SK-N-SH (cell line): ENCODE results near the gene NOCT. TPM values are rescaled to one million over a fixed set of nuclear protein-coding genes. Genes with fewer than 3 reads are reported as not detected.

Experiments
- CTCF ChIA-PET: fragments of 300-600, 350-600 bp; formaldehyde crosslinking; extraction: SDS; loops from one replicate; lab custom pipeline; 2021; lab: Yijun Ruan, JAX
- POLR2A ChIA-PET: fragments of 350-600 bp; sonication (Branson Sonifier 250); formaldehyde crosslinking; extraction: SDS; loops from one replicate; lab custom pipeline; 2020; ENCODE audit warnings: antibody characterized with exemption, inconsistent platforms; lab: Yijun Ruan, JAX
- DNase-seq: peaks from one replicate; pipeline ENCODE4 v3.0.0; 2012
- H2AFZ ChIP-seq: fragments of 200-600 bp; sonication (generic); 2 replicates; pipeline ENCODE4 v1.8.1; 2016; ENCODE audit warnings: antibody characterized with exemption, mild to moderate bottlenecking, low read depth
- H3F3A ChIP-seq: fragments of 200-600 bp; sonication (generic); replicated peaks from 2 replicates; pipeline ENCODE3; 2016; ENCODE audit warnings: antibody characterized with exemption, mild to moderate bottlenecking; ENCODE audit not compliant: insufficient read depth
- H3K27ac ChIP-seq, 2 experiments: fragments of 200-500 bp in 1 of 2; fragments of 200-600 bp in 1 of 2; sonication (Bioruptor generic) in 1 of 2; sonication (generic), shearing (Covaris generic) in 1 of 2; 2 replicates each; pipeline versions ENCODE4 v1.5.1 to v1.6.1; 2014 to 2016; ENCODE audit warnings: low read depth in 2 of 2, inconsistent platforms in 1 of 2, low read length in 1 of 2, mild to moderate bottlenecking in 1 of 2, mixed read lengths in 1 of 2
- H3K27me3 ChIP-seq: fragments of 200-600 bp; sonication (generic), shearing (Covaris generic); 2 replicates; pipeline ENCODE4 v1.6.1; 2016; ENCODE audit warnings: mixed run types; ENCODE audit not compliant: insufficient read depth
- H3K36me3 ChIP-seq, 2 experiments: fragments of 200-500 bp in 1 of 2; fragments of 200-600 bp in 1 of 2; sonication (Bioruptor generic) in 1 of 2; sonication (generic) in 1 of 2; replicated peaks in 1 of 2; 2 replicates each; pipeline versions ENCODE3 to v1.5.1; 2014 to 2016; ENCODE audit warnings: low read length in 1 of 2, mild to moderate bottlenecking in 1 of 2; ENCODE audit not compliant: insufficient read depth in 2 of 2, control insufficient read depth in 1 of 2
- H3K4me1 ChIP-seq, 2 experiments: fragments of 200-500 bp in 1 of 2; fragments of 200-600 bp in 1 of 2; sonication (Bioruptor generic) in 1 of 2; sonication (generic), shearing (Covaris generic) in 1 of 2; 2 replicates each; pipeline versions ENCODE4 v1.5.1 to v1.6.1; 2014 to 2016; ENCODE audit warnings: low read depth in 1 of 2, low read length in 1 of 2, mixed run types in 1 of 2; ENCODE audit not compliant: insufficient read depth in 2 of 2, control insufficient read depth in 1 of 2
- H3K4me2 ChIP-seq: fragments of 200-600 bp; sonication (generic), shearing (Covaris generic); 2 replicates; pipeline ENCODE4 v1.6.1; 2017; ENCODE audit warnings: mixed run types
- H3K4me3 ChIP-seq, 2 experiments: fragments of 200-500 bp in 1 of 2; fragments of 200-600 bp in 1 of 2; sonication (Bioruptor generic) in 1 of 2; sonication (generic), shearing (Covaris generic) in 1 of 2; 2 replicates each; pipeline versions ENCODE4 v1.5.1 to v1.8.1; 2014 to 2016; ENCODE audit warnings: low read depth in 2 of 2, inconsistent platforms in 1 of 2, low read length in 1 of 2, mild to moderate bottlenecking in 1 of 2, mixed read lengths in 1 of 2, moderate library complexity in 1 of 2
- H3K79me2 ChIP-seq: fragments of 200-600 bp; sonication (generic); 2 replicates; pipeline ENCODE4 v1.8.1; 2017; ENCODE audit warnings: mild to moderate bottlenecking; ENCODE audit not compliant: insufficient read depth
- H3K9ac ChIP-seq: fragments of 200-600 bp; sonication (generic); 2 replicates; pipeline ENCODE4 v1.6.1; 2017; ENCODE audit warnings: mixed run types
- H3K9me2 ChIP-seq: fragments of 200-600 bp; sonication (generic); 2 replicates; pipeline ENCODE4 v1.6.1; 2017; ENCODE audit warnings: mixed run types
- H3K9me3 ChIP-seq: fragments of 200-600 bp; sonication (generic); 2 replicates; pipeline ENCODE4 v1.6.1; 2017; ENCODE audit warnings: mixed run types, mild to moderate bottlenecking, moderate library complexity
- H4K20me1 ChIP-seq: fragments of 200-600 bp; sonication (generic); 2 replicates; pipeline ENCODE4 v1.6.1; 2017; ENCODE audit warnings: mild to moderate bottlenecking, mixed run types; ENCODE audit not compliant: insufficient read depth
- CHD2 ChIP-seq: fragments of 150-350 bp; IDR thresholded peaks from 2 replicates; pipeline ENCODE4 v1.6.1; 2018; ENCODE audit warnings: low read length; ENCODE audit not compliant: partially characterized antibody
- ELF1 ChIP-seq: IDR thresholded peaks from 2 replicates; pipeline ENCODE4 v1.4.0; 2012
- EZH2phosphoT487 ChIP-seq: fragments of 200-600 bp; sonication (generic); IDR thresholded peaks from 2 replicates; pipeline ENCODE4 v1.6.1; 2017; ENCODE audit warnings: low read depth, mixed run types, mild to moderate bottlenecking, antibody characterized with exemption, moderate library complexity, borderline replicate concordance
- FOSL2 ChIP-seq: IDR thresholded peaks from 2 replicates; pipeline ENCODE4 v1.4.0; 2012; ENCODE audit warnings: low read depth, mild to moderate bottlenecking, moderate library complexity, borderline replicate concordance
- FOXJ3 ChIP-seq: sonication (generic); formaldehyde crosslinking; IDR thresholded peaks from 2 replicates; pipeline ENCODE4 v1.5.1; 2020; ENCODE audit warnings: mild to moderate bottlenecking, missing genetic modification reagents
- GABPA ChIP-seq: IDR thresholded peaks from 2 replicates; pipeline ENCODE4 v1.4.0; 2012; ENCODE audit warnings: low read depth, mild to moderate bottlenecking
- GATA2 ChIP-seq: sonication (generic); formaldehyde crosslinking; IDR thresholded peaks from 2 replicates; pipeline ENCODE4 v1.5.0; 2020; ENCODE audit warnings: mild to moderate bottlenecking, missing genetic modification reagents
- JUND ChIP-seq: IDR thresholded peaks from 2 replicates; pipeline ENCODE4 v1.4.0; 2012
- MXI1 ChIP-seq: IDR thresholded peaks from 2 replicates; pipeline ENCODE4 v1.6.1; 2012; ENCODE audit warnings: mild to moderate bottlenecking, low read depth, low read length, improper control_type of control experiment
- NFIC ChIP-seq: IDR thresholded peaks from 2 replicates; pipeline ENCODE4 v1.4.0; 2012; ENCODE audit warnings: borderline replicate concordance
- NRF1 ChIP-seq: IDR thresholded peaks from 2 replicates; pipeline ENCODE4 v1.6.1; 2012; ENCODE audit warnings: low read depth, mild to moderate bottlenecking, low read length
- POLR2AphosphoS5 ChIP-seq: IDR thresholded peaks from 2 replicates; pipeline ENCODE4 v1.6.1; 2012; ENCODE audit warnings: low read depth, low read length
- RAD21 ChIP-seq: IDR thresholded peaks from 2 replicates; pipeline ENCODE4 v1.6.1; 2012; ENCODE audit warnings: mild to moderate bottlenecking, low read length
- RCOR1 ChIP-seq: fragments of 150-350 bp; IDR thresholded peaks from 2 replicates; pipeline ENCODE4 v1.6.1; 2017; ENCODE audit warnings: antibody characterized with exemption, low read length
- RXRA ChIP-seq: IDR thresholded peaks from 2 replicates; pipeline ENCODE4 v1.4.0; 2012; ENCODE audit warnings: low read depth, mild to moderate bottlenecking, borderline replicate concordance
- SIN3A ChIP-seq: IDR thresholded peaks from 2 replicates; pipeline ENCODE4 v1.6.1; 2012; ENCODE audit warnings: low read depth, mild to moderate bottlenecking, low read length, moderate library complexity, borderline replicate concordance
- SMC3 ChIP-seq: IDR thresholded peaks from 2 replicates; pipeline ENCODE4 v1.6.1; 2012; ENCODE audit warnings: low read depth, low read length, improper control_type of control experiment
- TAF1 ChIP-seq: IDR thresholded peaks from 2 replicates; pipeline ENCODE4 v1.6.1; 2012; ENCODE audit warnings: low read depth, mild to moderate bottlenecking, low read length, moderate library complexity, borderline replicate concordance
- TCF12 ChIP-seq: IDR thresholded peaks from 2 replicates; pipeline ENCODE4 v1.4.0; 2012
- TEAD4 ChIP-seq: IDR thresholded peaks from 2 replicates; pipeline ENCODE4 v1.4.0; 2012; ENCODE audit warnings: mild to moderate bottlenecking, borderline replicate concordance; ENCODE audit not compliant: insufficient read depth
- YY1 ChIP-seq: IDR thresholded peaks from 2 replicates; pipeline ENCODE4 v1.4.0; 2012; ENCODE audit warnings: low read depth, mild to moderate bottlenecking
- WGBS: methylation state at CpG from one replicate; pipeline ENCODE4 v1.1.6; 2017; ENCODE audit warnings: low lambda C conversion rate; 5-methylcytosine and 5-hydroxymethylcytosine counted together
- polyA plus RNA-seq, 3 experiments: library from polyadenylated mRNA; depleted of rRNA; stranded (reverse); fragments of >200 nt; gene quantifications; 2 replicates each; pipeline ENCODE4 v1.2.3, GENCODE V29; 2012
- TF ChIP-seq, protein P1 (sequence below): IDR thresholded peaks from 2 replicates; pipeline ENCODE4 v1.4.0; 2012; ENCODE audit warnings: low read depth, borderline replicate concordance
- TF ChIP-seq, protein P2 (sequence below): IDR thresholded peaks from 2 replicates; pipeline ENCODE4 v1.4.0; 2012; ENCODE audit warnings: low read depth, borderline replicate concordance
- TF ChIP-seq, protein P3 (sequence below): fragments of 200-600 bp; sonication (generic); IDR thresholded peaks from 2 replicates; pipeline ENCODE4 v1.6.1; 2017; ENCODE audit warnings: antibody characterized with exemption, mild to moderate bottlenecking, moderate library complexity

The NOCT gene
- polyA plus RNA-seq, 1 of the 3 experiments (the other 2 are of a cell fraction), result 3.8 TPM

DNA sequence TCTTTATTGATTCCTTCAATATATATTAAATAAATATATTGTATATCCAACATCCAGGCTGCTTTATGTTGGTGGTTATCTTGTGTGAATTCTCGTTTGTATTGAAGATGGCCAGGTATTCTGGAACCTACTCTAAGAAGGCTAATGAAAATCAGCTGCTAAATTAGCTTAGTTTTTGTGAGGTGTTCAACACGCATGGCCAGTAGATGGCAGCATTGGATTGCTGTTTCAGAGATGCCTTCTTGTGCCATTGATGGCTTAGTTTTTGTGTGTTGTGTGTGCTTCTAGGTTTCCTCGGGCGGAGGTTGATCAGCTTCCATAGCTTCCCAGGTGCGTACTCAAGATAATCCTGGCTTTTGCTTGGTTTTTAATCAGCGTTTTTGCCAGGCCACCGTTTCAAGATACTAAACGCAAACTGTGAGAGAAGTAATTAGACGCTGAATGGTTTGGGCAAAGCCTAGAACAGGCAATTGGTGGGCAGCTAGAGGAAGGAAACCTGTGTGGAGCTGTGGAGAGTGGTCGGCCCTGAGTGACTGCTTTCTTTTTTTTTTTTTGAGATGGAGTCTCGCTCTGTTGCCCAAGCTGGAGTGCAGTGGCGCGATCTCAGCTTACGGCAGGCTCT, 15.1 kb downstream of the NOCT start:
- Histone ChIP-seq H3K9ac (no peak overlapping the region), H4K20me1 (peaks cover 80% of the 10 kb centered on the region), H2AFZ (no peak overlapping the region), H3K79me2 (peaks cover 99% of the 10 kb centered on the region), H3K9me3 (no peaks in the 10 kb centered on the region), H3K4me3 (no peak overlapping the region), H3K27ac (no peak overlapping the region; a peak in 1 of 4 replicates), H3K9me2 (no peaks in the 10 kb centered on the region), H3F3A (peaks cover 13% of the 10 kb centered on the region), H3K4me1 (peaks cover 0 to 6% of the 10 kb centered on the region in 2 experiments; a peak in 1 of 4 replicates), H3K36me3 (no peaks in the 10 kb centered on the region), H3K4me2 (no peak overlapping the region), H3K27me3 (no peaks in the 10 kb centered on the region)
- TF ChIP-seq, protein P1, sequence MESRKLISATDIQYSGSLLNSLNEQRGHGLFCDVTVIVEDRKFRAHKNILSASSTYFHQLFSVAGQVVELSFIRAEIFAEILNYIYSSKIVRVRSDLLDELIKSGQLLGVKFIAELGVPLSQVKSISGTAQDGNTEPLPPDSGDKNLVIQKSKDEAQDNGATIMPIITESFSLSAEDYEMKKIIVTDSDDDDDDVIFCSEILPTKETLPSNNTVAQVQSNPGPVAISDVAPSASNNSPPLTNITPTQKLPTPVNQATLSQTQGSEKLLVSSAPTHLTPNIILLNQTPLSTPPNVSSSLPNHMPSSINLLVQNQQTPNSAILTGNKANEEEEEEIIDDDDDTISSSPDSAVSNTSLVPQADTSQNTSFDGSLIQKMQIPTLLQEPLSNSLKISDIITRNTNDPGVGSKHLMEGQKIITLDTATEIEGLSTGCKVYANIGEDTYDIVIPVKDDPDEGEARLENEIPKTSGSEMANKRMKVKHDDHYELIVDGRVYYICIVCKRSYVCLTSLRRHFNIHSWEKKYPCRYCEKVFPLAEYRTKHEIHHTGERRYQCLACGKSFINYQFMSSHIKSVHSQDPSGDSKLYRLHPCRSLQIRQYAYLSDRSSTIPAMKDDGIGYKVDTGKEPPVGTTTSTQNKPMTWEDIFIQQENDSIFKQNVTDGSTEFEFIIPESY, result no peak
- TF ChIP-seq, protein P2, sequence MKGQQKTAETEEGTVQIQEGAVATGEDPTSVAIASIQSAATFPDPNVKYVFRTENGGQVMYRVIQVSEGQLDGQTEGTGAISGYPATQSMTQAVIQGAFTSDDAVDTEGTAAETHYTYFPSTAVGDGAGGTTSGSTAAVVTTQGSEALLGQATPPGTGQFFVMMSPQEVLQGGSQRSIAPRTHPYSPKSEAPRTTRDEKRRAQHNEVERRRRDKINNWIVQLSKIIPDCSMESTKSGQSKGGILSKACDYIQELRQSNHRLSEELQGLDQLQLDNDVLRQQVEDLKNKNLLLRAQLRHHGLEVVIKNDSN, result no peak
- TF ChIP-seq JUND, result no peak
- TF ChIP-seq NRF1, result no peak
- TF ChIP-seq YY1, result no peak
- TF ChIP-seq SMC3, result peak; percentile 66
- TF ChIP-seq GATA2 (CRISPR knock-in tag), result no peak
- TF ChIP-seq SIN3A, result no peak
- TF ChIP-seq RCOR1, result peak; percentile 48; the same call in 1 of the 2 replicates
- TF ChIP-seq, protein P3, sequence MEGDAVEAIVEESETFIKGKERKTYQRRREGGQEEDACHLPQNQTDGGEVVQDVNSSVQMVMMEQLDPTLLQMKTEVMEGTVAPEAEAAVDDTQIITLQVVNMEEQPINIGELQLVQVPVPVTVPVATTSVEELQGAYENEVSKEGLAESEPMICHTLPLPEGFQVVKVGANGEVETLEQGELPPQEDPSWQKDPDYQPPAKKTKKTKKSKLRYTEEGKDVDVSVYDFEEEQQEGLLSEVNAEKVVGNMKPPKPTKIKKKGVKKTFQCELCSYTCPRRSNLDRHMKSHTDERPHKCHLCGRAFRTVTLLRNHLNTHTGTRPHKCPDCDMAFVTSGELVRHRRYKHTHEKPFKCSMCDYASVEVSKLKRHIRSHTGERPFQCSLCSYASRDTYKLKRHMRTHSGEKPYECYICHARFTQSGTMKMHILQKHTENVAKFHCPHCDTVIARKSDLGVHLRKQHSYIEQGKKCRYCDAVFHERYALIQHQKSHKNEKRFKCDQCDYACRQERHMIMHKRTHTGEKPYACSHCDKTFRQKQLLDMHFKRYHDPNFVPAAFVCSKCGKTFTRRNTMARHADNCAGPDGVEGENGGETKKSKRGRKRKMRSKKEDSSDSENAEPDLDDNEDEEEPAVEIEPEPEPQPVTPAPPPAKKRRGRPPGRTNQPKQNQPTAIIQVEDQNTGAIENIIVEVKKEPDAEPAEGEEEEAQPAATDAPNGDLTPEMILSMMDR, result peak; percentile 88
- TF ChIP-seq MXI1, result 0 out of 2 replicates have a peak, but pooled peaks have one; percentile 23
- peak; percentile 96 for TF ChIP-seq RAD21
- peak; percentile 51 for TF ChIP-seq CHD2
- TF ChIP-seq NFIC, result no peak
- TF ChIP-seq TEAD4, result no peak
- no peak for TF ChIP-seq FOXJ3 (CRISPR knock-in tag)
- no peak for TF ChIP-seq RXRA
- TF ChIP-seq POLR2AphosphoS5, result peak; percentile 36; the same call in 1 of the 2 replicates
- TF ChIP-seq TCF12, result peak; percentile 65
- no peak for TF ChIP-seq FOSL2
- TF ChIP-seq ELF1, result no peak
- TF ChIP-seq EZH2phosphoT487, result no peak
- TF ChIP-seq TAF1, result no peak
- TF ChIP-seq GABPA, result no peak
- ChIA-PET CTCF (interaction anchor here (0.6 to 4.9 kb wide), 55 partner anchors 8 to 620 kb away, joined by 3 to 74 read pairs (median 5); partner anchors contain the start of genes ELF2, NAA15 and NDUFC1), POLR2A (interaction anchor here (1.0 to 2.1 kb wide), 3 partner anchors 12 to 148 kb away, joined by 3 to 7 read pairs (median 3); no protein-coding TSS in a partner anchor)
- peak; percentile 67 for DNase-seq
- 55% methylated on average over 13 of the region's 14 CpGs for WGBS
